Anterior cingulate cortex (tissue), 58 donors: ENCODE measurements around the gene MAP7.

Source experiments
- DNase-seq, 58 donors: peaks; one replicate each; lab custom pipeline; 2025; lab: John Stamatoyannopoulos, UW

The MAP7 gene

GRCh38 chr6:136566007-136566487 is 15.8 kb upstream of the MAP7 start:
- no peak for DNase-seq

- DNase-seq = no peak
Measured at GRCh38 chr6:136564180-136564579, 14.0 kb upstream of the MAP7 start.

- DNase-seq = peak in 2 of 58 donors; percentile 19 to 35
Measured at GRCh38 chr6:136563386-136564152, 13.3 kb upstream of the MAP7 start.

- DNase-seq = no peak
Measured at GRCh38 chr6:136562211-136562610, 12.0 kb upstream of the MAP7 start.

GRCh38 chr6:136553166-136553787 is 3.1 kb upstream of the MAP7 start:
- DNase-seq = no peak

- no peak for DNase-seq
Measured at GRCh38 chr6:136552054-136552453, 1.8 kb upstream of the MAP7 start.

- DNase-seq = no peak
Measured at GRCh38 chr6:136551103-136551502, 881 bp upstream of the MAP7 start.

GRCh38 chr6:136550045-136550329 is 235 bp downstream of the MAP7 start:
- DNase-seq = peak in 3 of 58 donors; percentile 21 to 55 (median 52)

GRCh38 chr6:136549300-136550044 is 750 bp downstream of the MAP7 start:
- DNase-seq = peak in 19 of 58 donors; percentile 8 to 47 (median 23)

GRCh38 chr6:136548582-136549299 is 1.5 kb downstream of the MAP7 start:
- DNase-seq = peak in 2 of 58 donors; percentile 21 to 34

- DNase-seq = no peak
Measured at GRCh38 chr6:136547871-136548270, 2.4 kb downstream of the MAP7 start.

- DNase-seq = peak in 2 of 58 donors; percentile 30 to 59
Measured at GRCh38 chr6:136547336-136547735, 2.9 kb downstream of the MAP7 start.

GRCh38 chr6:136546331-136546730 is 3.9 kb downstream of the MAP7 start:
- DNase-seq = no peak

GRCh38 chr6:136544326-136544725 is 5.9 kb downstream of the MAP7 start:
- DNase-seq = no peak

- no peak for DNase-seq
Measured at GRCh38 chr6:136541395-136541794, 8.8 kb downstream of the MAP7 start.

GRCh38 chr6:136539967-136540652 is 10.1 kb downstream of the MAP7 start:
- DNase-seq = no peak

- DNase-seq = no peak
Measured at GRCh38 chr6:136538836-136539235, 11.4 kb downstream of the MAP7 start.

- DNase-seq = no peak
Measured at GRCh38 chr6:136535880-136536650, 14.2 kb downstream of the MAP7 start.

GRCh38 chr6:136535017-136535765 is 15.0 kb downstream of the MAP7 start:
- DNase-seq = no peak
